Cerebellar cortex (tissue), 1 donor: ENCODE results near the gene RARRES2.
"Not testable (repeated sequence)": the region's sequence is repeated elsewhere in the genome, so short reads cannot be mapped to it uniquely, and the experiment has no call there.

Source experiments
- DNase-seq: peaks from one replicate; pipeline ENCODE4 v3.0.0-alpha.2; 2015; ENCODE audit warnings: low spot score

The RARRES2 gene

DNA sequence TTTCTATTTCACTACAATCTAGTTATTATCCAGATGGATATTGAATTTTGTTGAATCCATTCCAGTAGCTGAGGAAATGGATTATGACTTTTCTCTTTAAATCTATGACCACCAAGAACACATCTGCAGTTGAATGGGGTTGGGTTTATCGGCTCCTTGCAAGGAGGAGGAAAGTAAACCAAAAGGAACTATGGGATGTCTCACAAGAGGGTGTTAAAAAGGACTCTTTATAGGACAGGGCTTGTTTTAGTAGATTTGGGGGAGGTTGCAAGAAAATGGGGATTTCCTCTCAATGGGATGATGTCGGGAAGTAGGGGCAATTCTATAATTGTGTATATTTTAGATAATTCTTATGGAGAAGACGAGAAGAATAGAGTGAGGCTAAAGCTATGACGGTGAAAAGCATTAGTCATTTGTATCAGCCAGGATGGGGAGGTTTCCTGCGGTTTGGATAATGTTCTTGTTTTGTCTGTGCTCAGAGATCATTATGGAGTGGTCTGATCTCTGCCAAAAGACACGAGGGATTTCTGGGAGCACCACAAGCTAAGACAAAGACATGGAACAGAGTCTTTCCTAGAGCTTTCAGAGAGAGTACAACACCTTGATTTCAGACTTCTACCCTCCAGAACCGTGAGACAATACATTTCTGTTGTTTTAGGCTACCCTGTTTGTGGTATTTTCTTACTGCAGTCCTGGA is 23.5 kb downstream of the RARRES2 start:
- no peak for DNase-seq

GRCh38 chr7:150316987-150317386 is 24.4 kb downstream of the RARRES2 start:
- not testable (repeated sequence) for DNase-seq

DNA sequence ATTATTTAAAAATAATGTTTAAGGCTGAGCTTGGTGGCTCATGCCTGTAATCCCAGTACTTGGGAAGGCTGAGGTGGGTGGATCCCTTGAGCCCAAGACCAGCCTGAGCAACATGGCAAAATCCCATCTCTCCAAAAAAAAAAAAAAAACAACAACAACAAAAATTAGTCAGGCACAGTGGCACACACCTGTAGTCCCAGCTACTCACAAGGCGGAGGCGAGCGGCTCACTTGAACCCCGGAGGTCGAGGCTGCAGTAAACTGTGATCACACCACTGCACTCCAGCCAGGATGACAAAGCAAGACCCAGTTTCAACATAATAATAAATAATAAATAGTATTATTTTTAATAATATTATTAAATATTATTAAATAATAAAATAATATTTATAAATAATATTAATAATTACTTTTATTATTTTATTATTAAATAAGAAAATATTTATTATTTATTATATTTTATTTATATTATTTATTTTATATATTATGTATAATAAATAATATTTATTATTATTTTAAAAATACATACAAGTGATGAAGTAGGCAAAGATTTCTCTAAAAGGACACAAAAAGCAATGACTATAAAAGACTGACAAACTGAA is 26.7 kb downstream of the RARRES2 start:
- no peak for DNase-seq

DNA sequence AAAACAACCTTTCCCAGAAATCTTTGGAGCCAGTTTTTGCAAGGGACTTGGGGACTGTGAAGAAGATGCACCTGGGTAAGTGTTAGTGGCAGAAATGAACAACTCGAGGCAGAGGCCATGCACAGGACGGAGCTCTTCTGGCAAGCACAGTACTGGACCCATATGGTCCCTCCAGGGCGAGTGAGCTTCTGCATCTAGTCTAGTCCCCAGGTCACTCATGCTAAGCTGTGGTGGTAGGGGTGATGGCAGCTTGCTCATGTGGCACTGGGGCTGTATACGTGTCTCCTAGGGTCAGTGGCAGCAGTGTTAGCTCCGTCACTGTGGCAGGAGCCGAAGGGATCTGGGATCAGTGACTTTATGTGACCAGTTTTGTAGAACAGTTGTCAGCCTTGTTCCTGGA is 27.6 kb downstream of the RARRES2 start:
- DNase-seq, result no peak

GRCh38 chr7:150313367-150313809 is 28.0 kb downstream of the RARRES2 start:
- no peak for DNase-seq

- peak; percentile 65 for DNase-seq
Observed at GRCh38 chr7:150312649-150313366, 28.6 kb downstream of the RARRES2 start.

DNA sequence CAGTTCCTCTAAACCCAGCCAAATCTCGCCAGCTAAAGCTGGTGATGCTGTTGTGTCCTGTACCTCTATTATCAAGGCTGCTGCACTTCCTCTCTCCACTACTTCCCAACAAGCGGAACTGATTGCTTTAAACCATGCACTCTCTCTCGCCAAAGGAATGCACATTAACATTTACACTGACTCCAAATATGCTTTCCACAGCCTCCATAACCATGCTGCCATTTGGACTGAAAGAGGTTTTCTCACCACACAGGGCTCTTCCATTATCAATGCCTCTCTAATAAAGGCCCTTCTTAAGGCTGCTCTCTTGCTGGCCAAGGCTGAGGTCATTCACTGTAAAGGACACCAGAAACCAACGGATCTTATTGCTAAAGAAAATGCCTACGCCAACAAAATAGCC is 29.7 kb downstream of the RARRES2 start:
- DNase-seq, result no peak

DNA sequence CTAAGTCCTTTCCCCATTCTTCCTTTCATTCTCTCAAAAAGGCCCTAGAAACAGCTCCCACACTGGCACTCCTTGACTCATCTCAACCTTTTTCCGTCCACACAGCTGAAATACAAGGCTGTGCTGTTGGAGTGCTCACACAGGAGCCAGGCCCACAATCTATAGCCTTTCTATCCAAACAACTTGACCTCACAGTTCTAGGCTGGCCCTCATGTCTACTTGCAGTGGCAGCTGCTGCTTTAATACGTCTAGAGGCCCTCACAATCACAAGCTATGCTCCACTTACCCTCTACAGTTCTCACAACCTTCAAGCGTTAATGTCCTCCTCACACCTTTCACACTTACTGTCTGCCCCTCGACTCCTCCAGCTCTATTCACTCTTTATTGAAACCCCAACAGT is 30.3 kb downstream of the RARRES2 start:
- DNase-seq, result no peak

DNA sequence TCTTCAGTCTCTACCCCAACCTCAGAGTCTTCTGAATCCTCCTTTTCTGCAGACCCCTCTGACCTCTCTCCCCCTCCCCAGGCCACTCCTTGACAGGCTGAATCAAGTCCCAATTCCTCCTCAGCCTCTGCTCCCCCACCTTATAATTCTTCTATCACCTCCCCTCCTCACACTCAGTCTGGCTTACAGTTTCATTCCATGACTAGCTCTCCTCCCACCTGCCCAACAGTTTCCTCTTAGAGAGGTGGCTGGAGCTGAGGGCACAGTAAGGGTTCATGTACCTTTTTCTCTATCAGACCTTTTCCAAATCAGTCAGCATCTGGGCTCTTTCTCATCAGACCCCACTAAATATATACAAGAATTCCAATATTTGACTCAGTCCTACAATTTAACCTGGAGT is 32.9 kb downstream of the RARRES2 start:
- DNase-seq, result no peak

DNA sequence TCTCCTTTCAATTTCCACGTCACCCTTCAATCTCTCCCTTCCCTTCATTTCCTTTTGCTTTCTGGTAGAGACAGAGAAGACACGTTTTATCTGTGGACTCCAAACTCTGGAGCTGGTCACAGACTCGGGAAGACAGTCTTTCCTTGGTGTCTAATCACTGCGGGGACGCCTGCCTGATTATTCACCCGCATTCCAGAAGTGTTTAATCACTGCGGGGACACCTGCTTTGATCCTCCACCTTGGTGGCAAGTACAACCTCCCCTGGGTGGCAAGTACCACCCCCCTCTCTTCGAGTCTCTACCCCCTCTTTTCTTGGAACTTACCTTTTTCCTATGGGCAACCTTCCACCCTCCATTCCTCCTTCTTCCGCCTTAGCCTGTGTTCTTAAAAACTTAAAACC is 33.5 kb downstream of the RARRES2 start:
- no peak for DNase-seq

- DNase-seq, result no peak
Observed at GRCh38 chr7:150307129-150307528, 34.3 kb downstream of the RARRES2 start.

- DNase-seq, result peak; percentile 61
Observed at GRCh38 chr7:150306377-150306776, 35.1 kb downstream of the RARRES2 start.

- DNase-seq, result not testable (repeated sequence)
Observed at GRCh38 chr7:150305903-150306284, 35.5 kb downstream of the RARRES2 start.

DNA sequence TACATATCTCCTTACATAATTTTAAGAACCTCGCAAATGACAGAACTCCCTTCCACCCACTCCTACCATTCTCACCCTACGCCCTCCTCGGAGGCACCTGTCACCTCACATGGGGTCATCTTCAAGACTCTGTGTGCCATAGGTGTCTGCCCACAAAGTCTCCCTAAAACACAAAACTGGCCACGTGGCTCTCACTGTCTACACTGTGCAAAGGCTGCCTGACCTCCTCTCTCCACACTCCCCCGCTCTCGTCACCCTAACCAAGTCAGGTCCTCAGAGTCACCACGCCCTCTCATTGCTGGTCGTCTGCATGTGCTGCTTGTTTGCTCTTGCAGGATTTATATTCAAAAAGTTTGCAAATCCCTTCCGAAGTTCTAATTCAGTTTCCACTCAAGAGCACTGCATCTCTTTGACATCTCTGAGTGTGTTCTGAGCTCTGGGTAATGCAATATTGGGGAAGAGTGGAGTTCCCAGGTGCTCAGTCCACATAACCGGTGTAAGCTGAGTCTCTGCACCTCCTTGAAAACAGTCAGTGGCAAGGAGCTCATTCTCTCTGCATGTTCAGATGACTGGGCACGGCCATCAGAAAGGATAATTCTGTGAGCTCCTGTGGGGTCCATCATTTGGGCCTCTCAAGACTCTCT is 36.0 kb downstream of the RARRES2 start:
- not testable (repeated sequence) for DNase-seq

GRCh38 chr7:150304499-150305258 is 36.8 kb downstream of the RARRES2 start:
- DNase-seq, result not testable (repeated sequence)

- DNase-seq, result not testable (repeated sequence)
Observed at GRCh38 chr7:150302908-150303310, 38.5 kb downstream of the RARRES2 start.

GRCh38 chr7:150297978-150298377 is 43.5 kb downstream of the RARRES2 start:
- DNase-seq, result not testable (repeated sequence)

- DNase-seq, result not testable (repeated sequence)
Observed at GRCh38 chr7:150296802-150297201, 44.6 kb downstream of the RARRES2 start.

- DNase-seq, result not testable (repeated sequence)
Observed at GRCh38 chr7:150295614-150296013, 45.8 kb downstream of the RARRES2 start.

- DNase-seq, result not testable (repeated sequence)
Observed at GRCh38 chr7:150295027-150295426, 46.4 kb downstream of the RARRES2 start.

- not testable (repeated sequence) for DNase-seq
Observed at GRCh38 chr7:150290317-150290716, 51.1 kb downstream of the RARRES2 start.

DNA sequence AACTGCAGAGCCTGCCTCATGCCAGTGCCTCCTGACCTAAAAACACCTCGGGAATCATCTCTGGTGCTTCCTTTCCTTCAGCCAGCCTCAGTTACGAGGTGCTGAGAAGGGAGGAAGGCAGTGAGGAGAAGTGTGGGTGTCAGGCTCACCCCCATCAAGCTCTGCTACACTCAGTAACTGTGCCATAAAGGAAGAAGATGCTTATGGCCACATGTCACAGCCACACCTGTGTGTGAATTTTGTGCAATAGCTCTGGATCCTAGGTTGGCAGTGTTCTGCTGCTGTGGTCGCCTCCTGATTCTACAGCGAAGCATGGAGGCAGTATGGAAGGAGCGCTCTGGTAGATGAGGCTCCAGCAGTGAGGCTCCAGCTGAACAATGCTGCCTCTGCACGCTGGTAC is 52.6 kb downstream of the RARRES2 start:
- DNase-seq, result not testable (repeated sequence)
